HK-2 (cell line): ENCODE results near the gene PPP1R14C.
A peak's percentile ranks its signal among the peaks of the same experiment; 100 is the strongest.

Experiments used
- DNase-seq: peaks from one replicate; pipeline ENCODE4 v3.0.0-alpha.2; 2018; ENCODE audit not compliant: unreplicated experiment

PPP1R14C gene

DNA sequence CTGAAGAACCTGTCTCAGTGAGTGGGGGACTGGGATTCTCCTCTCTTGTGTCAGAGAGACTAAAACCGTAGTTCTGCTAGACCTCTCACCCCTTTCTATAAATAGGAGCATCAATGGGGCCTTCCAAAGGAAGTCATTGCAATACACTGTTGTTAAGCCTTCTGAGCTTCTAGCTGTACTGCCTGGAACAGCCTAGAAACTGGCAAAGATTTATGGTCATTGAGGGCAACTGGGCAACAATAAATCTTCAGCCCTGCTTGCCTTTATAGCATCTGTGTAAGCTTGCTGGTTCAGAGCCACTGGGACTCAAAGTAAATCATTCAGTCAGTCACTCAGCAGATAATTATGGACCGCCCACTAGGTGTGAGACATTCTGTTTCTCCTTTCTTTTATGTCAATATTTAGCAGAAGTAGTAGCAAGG is 53.2 kb downstream of the PPP1R14C start:
- DNase-seq, result no peak

DNA sequence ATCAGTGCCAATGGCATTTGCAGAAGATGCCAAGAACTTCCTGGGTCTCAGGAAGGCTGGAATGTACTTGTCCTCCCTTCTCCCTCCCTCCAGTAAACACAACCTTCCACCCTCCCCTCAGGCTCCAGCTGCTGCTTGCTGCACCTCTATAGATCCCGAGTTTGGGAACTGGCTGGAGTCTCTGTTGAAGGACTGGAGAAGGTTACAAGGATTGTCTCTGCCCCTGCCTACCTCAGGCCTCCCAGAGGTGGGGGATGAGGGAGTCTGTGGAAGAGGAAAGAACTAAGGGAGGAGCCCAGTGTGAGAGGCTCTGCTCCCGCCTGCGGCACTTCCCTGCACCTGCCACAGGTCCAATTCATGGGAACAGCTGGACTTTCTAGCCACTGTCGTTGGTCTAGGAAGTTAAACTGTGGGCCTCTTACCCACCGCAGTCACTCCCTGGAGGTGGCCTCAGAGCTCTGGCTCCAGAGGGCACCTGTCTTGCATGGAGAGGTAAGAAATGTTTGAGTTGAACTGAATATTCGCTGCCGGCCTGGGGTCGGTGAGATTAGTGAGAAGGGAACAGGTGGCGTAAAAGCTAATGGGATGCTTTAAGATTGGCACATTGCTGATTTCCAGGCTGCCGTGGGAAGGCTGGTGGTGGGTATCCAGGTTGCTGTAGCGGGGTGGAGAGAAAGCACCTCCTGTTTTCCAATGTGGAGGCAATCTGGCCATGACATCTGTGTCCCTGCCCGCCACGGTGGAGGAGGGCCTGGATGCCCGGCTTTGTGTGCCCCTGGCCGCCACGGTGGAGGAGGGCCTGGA is 54.3 kb downstream of the PPP1R14C start:
- no peak for DNase-seq

DNA sequence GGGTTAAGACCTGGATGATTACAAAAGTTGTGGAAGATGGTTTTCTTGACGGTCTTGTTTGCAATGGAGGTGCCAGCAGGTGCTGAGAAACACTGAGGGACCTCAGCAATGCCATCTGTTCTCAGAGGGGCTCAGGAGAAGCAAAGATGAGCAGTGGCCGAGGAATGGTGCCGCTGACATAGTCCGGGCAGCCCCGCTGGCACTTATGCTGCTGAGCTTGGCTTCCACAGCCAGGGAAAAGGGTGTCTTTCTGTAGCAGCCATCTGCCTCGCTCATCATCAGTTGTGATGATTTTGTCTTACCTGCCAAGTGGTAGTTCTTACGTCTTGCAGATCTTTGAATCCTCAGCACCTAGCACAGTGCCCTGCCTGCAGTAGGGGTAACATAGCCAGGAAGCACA is 55.7 kb downstream of the PPP1R14C start:
- no peak for DNase-seq

DNA sequence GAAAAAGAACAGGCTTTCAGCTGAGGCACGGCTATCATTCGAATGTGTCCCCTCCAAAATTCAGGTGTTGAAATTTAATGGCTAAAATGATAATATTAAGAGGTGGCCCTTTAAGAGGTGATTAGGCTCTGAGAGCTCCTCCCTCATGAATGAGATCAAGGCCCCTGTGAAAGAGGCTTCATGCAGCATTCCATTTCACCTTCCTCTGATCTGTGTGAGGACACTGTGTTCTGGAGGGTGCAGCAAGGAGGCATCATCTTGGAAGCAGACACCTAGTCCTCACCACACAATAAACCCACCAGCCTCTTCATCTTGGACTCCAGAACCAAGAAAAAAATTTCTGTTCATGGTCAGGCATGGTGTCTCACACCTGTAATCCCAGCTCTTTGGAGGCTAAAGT is 56.4 kb downstream of the PPP1R14C start:
- no peak for DNase-seq

DNA sequence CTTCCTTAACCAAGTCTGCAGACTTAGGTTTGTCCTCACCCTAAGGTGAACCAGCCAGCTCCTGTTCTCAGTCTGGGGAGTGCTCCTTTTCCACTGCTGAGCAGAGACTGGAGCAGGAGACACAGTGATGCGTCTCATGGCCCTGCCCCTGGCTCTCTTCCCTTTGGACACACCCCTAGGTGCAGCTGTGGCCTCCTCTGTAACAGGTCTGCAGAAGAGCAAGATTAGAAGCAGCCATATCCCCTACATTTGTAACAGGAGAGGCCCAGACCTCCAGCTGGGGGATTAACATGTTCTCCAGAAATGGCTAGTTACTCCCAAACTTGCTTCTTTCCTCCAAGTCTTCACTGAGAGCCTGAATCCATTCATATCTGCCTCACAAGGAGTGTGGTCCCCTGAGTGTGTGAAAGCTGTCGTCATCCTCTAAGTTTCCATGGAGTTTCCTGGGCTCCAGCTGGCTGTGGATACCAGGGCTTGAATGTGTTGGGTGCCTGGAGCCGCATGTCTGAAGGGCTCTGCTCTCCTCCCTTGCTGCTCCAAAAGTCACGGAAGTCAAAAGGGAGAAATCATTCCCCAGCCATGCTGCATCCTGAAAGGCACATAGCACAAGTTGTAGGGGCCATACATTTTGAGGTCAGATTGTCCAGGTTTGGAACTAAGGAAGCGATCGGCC is 57.7 kb downstream of the PPP1R14C start:
- DNase-seq, result no peak

DNA sequence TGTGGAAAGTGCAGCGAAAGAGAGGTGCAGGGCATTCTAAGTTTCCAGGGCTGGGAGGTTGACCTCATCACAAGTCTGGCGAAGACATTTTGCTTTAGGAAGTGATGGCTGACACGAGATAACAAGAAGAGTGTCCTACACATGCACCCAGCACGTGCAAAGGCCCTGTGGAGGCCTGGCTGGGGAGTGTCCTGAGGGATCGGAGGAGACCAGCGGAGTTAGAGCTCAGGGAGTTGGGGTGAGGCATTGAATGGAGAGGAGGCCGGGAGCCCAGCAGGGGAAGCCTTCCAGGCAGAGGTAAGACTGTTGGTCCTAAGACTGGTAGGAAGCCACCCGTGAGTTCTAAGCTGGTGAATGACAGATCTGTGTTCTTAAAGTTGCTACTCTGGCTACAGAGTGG is 58.4 kb downstream of the PPP1R14C start:
- DNase-seq, result no peak

DNA sequence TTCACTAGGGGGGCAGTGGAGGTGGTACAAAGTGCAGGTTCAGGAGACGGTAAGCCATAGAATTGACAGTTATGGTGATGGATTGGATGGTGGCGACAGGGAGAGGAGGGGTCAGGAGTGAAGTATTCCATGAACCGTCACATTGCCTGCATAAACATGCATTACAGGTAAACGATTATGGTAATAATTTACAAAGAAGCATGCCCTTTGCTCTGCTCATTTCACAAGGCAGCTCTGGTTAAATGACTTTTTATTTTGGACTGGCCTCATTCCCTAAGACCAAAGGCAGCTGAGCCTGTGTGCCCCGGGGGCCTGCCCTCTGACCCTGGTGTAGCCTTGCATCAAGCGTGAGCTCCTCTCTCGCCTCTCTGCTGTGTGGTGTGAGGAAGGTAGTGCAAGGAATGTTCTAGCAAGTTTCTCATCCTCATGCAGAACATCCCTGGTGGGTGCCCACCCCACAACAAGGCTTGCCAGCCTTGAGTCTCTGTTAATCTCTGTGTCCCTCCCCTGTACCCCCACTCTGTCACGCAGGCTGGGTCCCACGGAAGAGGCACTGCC is 59.0 kb downstream of the PPP1R14C start:
- DNase-seq, result no peak

DNA sequence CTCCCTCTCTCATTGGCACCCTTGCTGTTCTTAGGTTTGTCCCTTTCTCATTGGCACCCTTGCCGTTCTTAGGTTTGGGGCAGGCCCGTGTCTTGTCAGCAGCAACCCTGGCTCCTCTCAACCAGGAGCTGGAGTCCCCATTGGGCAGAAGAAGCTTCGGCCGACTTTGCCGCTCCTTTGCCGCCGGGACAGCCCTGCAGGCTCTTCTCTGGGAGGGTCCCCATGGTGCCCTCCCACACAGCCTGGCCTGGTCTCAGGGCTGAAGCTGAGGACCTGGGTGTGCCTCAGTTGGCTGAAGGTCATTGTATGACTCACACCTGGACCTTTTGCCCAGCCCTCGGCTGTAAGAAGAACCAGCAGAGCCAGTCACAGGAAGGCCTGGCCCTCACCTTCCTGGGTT is 59.6 kb downstream of the PPP1R14C start:
- no peak for DNase-seq

DNA sequence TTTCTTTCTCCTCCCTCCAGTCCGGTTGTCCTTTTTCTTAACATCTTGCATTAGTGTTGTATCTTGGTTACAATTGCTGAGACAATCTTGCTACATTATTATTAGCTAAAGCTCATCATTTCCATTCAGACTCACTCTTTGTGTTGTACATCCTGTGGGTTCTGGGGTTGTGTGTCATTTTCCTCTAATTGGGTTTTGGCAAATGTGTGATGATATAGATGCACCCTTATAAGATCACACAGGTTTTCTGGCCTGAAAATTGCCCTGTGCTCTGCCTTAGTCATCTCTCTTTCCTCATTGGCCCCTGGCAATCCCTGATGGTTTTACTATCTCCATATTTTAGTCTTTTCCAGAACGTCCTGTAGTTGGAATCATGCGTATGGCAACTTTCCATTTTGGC is 60.1 kb downstream of the PPP1R14C start:
- no peak for DNase-seq

DNA sequence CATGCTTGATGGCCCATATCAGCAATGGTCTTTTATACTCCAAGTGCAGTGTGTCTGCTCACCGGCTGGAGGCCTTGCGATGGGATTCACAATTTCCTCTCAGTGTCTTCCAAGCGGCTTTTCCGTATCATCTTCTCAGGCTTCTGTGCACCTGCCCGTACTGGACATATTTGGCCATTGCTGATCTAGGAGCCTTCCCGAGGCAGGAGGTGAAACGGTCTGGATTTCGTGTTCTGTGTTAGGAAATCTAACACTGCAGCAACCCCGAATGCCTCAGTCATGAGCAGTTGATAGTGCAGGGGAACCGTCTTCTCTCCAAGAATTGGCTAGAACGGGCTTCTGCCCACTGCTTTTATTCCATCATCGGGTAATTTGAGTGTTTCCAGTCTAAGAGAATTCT is 60.5 kb downstream of the PPP1R14C start:
- DNase-seq, result no peak

DNA sequence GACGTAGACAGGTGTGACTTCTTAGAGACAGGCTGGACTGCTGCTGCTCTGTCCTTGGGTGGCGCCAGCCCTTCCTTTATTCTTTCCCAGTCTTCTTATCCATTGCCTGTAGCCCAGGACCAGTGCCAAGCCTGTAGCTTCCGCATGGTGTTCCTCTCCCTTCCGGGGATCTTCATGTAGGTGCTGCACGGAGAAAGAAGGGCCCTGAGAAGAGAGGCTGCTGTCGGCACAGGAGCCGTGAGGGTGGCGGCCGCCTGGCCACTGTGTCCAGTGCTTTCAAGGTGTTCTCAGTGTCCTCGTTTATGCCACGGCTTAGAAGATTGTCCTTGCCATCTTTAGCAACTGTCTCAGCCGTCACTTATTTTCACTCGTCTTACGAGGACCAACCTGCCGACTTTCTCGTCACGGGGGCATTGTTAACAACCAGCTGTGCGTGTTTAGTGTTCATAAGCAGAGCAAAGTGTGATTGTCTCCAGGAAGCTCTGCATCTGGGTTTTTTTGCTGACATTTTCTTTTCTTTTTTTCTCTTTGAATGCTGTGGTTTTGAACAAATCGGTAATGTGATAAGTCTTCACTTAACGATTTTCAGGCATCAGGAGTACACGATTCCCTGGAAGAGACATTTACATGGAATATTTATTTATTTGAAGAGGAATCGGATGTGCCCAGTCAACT is 61.2 kb downstream of the PPP1R14C start:
- no peak for DNase-seq

DNA sequence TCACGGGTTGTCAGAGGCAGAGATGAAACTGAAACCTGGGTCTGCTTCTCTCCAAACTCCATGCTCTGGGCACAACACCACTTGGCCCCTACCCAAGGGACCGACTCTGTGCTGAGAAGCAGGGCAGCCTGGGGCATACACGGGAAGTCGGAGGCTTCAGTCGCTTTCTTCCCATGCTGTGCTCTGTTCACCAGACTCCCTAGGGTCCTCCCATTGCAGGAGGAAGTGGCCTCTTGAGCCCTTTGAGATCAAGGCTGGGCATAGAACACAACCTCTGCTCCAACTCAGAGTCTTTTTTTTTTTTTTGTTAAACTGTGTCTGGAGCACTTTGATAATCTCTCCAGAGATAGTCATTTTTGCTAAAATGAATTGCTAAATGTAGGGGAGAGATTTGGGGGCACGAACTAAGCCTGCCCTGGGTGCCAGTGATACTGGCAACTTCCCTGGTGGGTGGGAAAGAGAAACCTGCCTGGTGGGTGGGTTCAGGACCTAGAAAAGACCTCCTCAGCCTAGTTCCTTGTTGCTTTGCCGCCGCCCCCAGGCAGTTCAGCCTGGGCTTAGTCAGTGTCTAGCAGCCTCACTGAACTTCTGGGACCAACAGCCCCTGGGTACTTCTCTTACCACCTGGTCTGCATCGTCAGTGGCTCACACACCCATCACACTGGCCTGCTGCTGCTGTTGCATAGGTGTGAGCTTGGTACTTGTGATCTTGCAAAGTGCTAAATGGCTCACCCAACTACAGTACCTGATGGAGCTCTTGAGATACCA is 62.0 kb downstream of the PPP1R14C start:
- no peak for DNase-seq

DNA sequence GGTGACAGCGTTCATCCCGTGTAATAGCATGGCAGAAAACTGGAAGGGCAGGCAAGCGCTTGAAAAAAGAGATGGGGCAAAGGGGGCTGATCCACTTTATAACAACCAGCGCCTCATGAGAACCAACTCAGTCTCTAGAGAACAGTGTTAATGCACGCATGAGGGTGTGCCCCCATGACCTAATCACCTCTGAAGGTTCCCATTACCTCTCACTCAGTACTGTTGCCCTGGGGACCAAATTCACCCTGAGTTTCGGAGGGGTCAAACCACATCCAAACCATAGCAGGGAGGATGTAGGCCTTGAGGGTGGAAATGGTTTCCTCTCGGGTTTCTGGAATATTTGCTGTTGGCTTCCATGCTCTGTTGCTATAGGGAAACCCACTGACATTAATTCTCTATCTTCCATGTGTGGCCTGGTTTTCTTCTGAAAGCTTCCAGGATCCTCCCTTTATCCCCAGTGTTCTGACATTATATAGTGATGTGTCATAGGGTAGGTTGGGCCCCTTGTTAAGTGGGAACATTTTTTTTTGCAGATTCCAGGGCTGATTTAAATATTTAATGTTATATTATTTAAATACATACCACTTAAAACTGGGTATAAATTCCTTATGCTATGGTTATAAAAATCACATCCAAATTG is 65.2 kb downstream of the PPP1R14C start:
- DNase-seq, result no peak

DNA sequence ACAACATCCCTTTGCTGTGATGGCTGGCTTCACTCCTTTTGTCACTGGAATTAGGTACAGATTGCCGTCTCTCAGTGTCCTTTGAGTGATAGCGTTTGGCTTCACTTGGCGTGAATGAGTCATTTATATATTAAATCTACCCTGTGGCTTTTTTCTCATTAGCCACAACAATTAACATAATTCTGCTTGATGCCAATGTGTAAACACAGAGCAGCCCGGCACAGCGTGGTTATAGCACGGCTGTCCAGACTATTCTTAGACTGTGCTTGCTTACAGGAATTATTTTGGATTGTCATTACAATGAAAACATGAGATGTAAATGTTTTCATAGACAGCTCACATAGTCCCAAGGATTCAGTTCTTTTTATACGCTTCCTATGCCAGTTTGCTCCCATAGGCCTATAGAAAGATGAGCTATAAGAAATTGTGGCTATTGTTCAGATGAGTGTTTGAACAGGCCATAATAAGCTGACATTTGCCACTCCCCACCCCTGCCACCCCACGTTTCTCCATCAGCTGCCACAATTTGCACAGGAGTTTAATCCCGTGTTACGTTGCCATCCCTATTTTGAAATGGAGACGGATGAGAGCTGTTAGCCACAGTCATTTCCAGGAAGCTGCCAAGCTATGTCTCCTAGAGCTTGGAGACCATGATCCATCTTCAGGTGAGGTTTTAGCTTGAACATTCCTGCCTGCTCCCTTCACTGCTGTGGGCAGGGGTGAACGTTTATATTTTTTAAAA is 65.9 kb downstream of the PPP1R14C start:
- no peak for DNase-seq

DNA sequence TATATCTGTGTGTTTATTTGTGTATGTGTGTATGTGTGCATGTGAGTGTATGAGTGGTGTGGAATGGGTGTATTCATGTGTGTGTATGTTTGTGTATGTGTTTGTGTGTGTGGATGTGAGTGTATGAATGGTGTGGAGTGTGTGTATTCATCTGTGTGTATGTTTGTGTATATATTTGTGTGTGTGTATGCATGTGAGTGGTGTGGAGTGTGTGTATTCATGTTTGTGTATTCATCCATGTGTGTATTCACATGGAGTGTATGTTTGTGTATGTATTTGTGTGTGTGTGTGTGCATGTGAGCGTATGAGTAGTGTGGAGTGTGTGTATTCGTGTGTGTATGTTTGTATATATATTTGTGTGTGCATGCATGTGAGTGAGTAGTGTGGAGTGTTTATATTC is 66.6 kb downstream of the PPP1R14C start:
- DNase-seq, result no peak

DNA sequence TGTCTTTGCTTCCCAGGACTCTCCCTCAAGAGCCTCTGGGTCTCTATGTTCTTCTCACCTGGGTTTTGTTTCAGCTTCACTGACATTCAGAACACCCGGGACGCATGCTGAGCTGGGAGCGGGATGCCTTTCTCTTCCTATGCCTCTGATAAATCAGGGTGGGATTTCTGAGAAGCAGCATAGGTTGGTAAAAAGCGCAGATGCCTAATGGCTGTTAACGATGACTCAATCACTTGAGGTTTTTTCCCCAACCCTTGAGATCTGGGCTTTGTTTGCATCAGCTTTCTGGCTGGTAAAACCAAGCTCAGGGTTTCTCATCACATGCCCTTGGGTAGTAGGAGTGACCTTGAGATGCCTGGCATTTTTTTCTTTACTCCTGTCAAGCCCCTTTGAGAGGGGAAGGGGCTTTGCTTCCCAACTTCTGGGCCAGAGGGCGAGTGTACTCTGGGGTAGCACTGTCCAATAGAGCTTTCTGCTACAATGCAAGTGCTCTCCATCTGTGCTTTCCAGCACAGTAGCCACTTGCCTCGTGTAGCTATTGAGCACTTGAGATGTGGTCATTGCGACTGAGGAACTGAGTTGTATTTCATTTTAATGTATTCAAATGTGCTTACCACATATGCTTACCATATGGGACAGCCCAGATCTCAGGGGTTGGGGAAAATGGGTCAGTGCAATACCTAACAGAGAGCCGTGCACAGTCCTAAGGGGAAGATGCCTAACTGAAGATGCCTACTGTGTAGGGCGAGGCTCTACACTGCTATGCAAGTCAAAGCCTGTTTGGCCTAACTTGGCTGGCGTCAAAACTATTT is 69.1 kb downstream of the PPP1R14C start:
- peak; percentile 16 for DNase-seq

DNA sequence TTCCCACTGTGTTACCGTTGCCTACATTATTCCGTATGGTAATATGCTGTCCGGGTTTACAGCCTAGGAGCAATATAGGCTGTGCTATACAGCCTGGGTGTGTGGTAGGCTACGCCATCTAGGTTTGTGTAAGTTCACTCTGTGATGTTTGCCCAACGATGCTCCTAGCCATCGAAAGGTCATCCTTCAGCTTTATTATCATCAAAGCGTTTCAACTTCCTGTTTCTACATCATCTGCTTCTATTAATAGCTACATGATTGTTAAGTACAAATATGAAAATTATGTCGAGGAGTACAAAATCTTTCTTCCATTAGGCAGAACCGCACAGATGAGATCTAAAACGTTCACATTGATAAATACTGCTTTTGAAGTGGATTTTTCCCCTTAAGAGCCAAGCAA is 69.9 kb downstream of the PPP1R14C start:
- DNase-seq, result no peak

DNA sequence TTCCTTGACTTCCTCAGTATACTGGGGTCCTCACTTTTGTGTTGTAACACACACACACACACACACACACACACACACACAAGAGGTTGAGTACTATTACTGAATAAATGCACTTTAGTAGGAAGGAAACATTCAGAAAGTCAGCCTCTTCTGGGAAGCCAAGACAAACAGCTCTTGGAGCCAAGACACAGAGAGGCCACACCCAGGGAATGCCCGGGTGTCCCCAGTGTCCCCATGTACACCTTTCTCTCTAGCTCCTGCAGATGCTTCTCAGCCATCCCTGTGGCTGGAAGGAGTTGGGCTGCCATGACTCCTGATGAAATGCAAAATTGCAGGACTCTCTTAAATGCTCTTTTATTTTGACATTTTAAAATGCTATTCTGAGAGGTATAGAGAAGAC is 70.5 kb downstream of the PPP1R14C start:
- no peak for DNase-seq

DNA sequence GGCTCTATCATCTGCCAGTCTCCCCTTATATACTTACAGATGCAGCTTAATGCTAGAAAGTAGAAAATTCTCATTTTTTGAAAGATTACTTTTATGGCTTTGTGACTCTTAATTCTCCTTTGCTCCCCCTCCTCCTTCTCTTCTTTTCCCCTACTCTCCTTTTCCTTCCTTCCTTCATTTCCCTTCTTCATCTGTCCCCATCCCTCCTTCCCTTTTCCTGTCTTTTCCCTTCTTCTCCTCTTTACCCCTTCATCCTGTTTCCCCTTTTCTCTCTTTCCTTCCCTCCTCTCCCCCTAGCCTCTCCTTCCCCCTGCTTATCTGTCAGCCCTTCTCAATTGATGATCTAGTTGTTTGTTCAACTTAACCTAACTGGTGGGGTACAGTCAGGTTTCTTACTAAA is 71.5 kb downstream of the PPP1R14C start:
- DNase-seq, result no peak
